ENCODE data around the gene FAM3D. TPM values are rescaled to one million over a fixed set of nuclear protein-coding genes. Genes with fewer than 3 reads are reported as not detected.

FAM3D gene
- total and polyA plus RNA-seq, 2 of the 8 experiments (the other 6 are each of a cell fraction or from before 2014, with no cell fraction given), result not detected

GRCh38 chr3:58622436-58622835 is 44.1 kb downstream of the FAM3D start (continued):
- TF ChIP-seq CHD7 (IDR thresholded peaks at IDR 0.05; ENCODE audit: insufficient replicate concordance, low read length), result no peak
- no peak for TF ChIP-seq CHD1 (IDR thresholded peaks at IDR 0.05; ENCODE audit: low read depth, low read length)
- no peak for TF ChIP-seq NANOG (IDR thresholded peaks at IDR 0.05; ENCODE audit: insufficient read depth, low read depth, low read length, poor library complexity, severe bottlenecking)
- TF ChIP-seq RNF2 (IDR thresholded peaks at IDR 0.05; ENCODE audit: borderline replicate concordance, low read depth, low read length, missing control alignments, poor library complexity, severe bottlenecking), result no peak
- TF ChIP-seq EZH2 (IDR thresholded peaks at IDR 0.05; ENCODE audit: low read depth, low read length, severe bottlenecking), result no peak
- TF ChIP-seq RAD21 (IDR thresholded peaks at IDR 0.05 in 1 of 2, conservative IDR thresholded peaks at IDR 0.05 in 1 of 2; ENCODE audit: low read depth in 2 of 2, low read length in 2 of 2), result no peak
- no peak for TF ChIP-seq SP1 (IDR thresholded peaks at IDR 0.05; ENCODE audit: low read depth, low read length)
- TF ChIP-seq NRF1 (IDR thresholded peaks at IDR 0.05; ENCODE audit: low read depth, low read length), result no peak
